ENCODE data around the gene SH2D7.

DNA sequence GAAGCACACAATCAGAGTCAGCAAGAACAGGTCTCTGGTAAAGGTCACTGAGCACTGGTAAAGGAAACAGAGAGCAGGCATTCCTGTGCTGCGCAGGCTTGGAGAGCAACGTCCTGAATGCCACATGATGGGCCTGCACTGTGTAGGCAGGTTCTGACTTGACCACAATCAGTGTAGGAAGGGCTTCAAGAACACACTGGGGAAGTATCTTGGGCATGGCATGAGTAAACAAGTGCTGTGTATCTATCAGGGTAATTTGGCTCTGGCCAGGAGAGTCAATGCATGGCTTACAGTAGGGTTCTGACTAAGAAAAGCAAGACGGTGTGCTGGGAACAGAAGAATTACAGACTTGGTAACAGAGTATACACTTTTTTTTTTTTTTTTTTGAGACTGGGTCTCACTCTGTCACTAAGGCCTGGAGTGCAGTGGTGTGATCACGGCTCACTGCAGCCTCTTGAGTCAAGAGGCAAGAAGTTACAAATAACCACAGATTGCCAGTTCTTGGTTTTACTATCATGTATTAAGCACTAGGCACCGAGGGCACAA, 45.5 kb upstream of the SH2D7 start:
- TF ChIP-seq, protein P1, sequence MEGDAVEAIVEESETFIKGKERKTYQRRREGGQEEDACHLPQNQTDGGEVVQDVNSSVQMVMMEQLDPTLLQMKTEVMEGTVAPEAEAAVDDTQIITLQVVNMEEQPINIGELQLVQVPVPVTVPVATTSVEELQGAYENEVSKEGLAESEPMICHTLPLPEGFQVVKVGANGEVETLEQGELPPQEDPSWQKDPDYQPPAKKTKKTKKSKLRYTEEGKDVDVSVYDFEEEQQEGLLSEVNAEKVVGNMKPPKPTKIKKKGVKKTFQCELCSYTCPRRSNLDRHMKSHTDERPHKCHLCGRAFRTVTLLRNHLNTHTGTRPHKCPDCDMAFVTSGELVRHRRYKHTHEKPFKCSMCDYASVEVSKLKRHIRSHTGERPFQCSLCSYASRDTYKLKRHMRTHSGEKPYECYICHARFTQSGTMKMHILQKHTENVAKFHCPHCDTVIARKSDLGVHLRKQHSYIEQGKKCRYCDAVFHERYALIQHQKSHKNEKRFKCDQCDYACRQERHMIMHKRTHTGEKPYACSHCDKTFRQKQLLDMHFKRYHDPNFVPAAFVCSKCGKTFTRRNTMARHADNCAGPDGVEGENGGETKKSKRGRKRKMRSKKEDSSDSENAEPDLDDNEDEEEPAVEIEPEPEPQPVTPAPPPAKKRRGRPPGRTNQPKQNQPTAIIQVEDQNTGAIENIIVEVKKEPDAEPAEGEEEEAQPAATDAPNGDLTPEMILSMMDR (IDR thresholded peaks at IDR 0.05): no peak
- no peak for TF ChIP-seq POLR2A (IDR thresholded peaks at IDR 0.05)
